Renal cortical epithelial cell (primary cell): ENCODE data around the gene SLC39A8. TPM values are rescaled to one million over a fixed set of nuclear protein-coding genes. Genes with fewer than 3 reads are reported as not detected.

Experiments used
- DNase-seq: peaks from one replicate; pipeline ENCODE4 v3.0.0-alpha.2; 2011; ENCODE audit warnings: low read depth
- total RNA-seq: library from RNA; depleted of rRNA; stranded (reverse); fragments of >200 nt; gene quantifications from 2 replicates; pipeline ENCODE4 v1.2.3, GENCODE V29; 2014

Gene SLC39A8
- total RNA-seq, 1 donor from 2014 or later = 23.7 TPM

DNA sequence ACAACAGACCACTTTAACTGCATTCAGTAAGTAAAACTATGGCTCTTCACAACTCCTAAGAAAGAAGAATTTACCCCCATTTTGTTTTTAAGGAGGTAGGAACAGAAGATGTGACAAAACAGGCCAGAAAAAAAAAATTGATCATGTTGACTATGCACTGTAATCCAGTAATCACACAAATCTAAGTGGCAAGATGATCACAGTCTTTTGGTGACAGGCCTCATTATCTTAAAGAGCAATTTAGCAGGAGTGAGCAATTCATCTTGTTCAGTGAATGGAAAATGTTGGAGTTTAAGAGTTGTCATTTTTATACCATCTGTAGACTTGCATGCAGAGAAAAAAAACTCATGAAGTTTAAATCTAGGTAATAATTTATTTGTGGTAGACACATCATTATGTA is 115.1 kb downstream of the SLC39A8 start:
- no peak for DNase-seq

DNA sequence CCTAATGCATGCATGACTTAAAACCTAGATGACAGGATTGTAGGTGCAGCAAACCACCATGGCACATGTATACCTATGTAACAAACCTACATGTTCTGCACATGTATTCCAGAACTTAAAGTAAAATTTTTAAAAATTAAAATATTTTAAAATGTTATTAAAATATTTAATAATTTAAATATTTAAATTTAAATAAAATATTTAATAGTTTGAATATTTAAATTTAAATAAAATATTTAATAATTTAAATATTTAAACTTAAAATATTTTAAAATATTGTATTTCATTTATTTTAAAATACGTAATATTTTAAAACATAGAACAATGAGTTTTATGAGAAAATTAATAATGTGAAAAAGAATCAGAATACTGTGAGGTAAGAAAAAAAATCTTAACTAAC is 117.9 kb downstream of the SLC39A8 start:
- no peak for DNase-seq

- DNase-seq = no peak
These were observed 121.8 kb downstream of the SLC39A8 start for GRCh38 chr4:102223461-102223860.

DNA sequence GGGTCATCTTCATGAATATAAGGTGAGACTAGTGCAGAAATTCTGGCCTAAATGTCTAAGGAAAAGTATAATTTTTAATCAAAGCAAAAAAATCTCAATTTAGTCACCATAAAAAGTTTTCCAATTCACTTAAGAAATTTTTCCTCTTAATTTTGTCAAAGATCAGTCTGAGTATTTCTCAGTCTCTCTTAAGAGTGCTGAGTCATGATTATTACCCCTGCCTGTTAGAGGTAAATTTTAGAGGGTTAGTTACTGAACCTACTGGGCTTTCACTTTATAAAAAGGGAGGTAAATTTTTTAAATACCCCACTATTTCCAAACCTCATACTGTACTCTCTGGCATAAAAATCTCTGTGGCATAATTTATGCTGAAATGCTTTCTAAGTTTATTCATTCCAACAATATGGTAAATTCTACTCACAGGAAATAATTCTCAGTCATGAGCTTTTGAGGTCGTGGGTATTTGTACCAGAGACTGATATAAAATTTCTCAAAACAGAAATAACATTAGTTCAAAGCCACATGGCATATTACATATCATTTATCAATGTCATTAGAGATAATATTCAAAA is 122.4 kb downstream of the SLC39A8 start:
- no peak for DNase-seq

GRCh38 chr4:102219129-102219528 is 126.2 kb downstream of the SLC39A8 start:
- DNase-seq = no peak

DNA sequence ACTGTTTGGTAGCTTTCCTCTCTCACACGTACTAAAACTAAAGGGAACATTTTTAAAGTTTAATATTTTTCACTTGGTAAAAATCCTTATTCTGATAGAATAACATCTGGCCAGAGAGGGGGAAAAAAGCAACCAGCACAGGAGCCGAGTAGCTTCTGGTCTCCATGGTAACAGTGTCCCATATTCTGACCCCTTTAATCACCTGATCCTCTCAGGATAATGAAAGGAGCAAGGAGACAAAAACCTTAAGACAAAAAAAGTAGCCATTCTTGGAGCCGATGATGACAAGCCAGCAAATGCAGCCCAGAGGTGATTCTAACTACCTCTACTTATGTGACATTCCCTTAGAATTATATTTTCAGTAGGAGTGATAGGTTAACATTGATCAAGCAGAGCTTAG is 126.6 kb downstream of the SLC39A8 start:
- DNase-seq = no peak

DNA sequence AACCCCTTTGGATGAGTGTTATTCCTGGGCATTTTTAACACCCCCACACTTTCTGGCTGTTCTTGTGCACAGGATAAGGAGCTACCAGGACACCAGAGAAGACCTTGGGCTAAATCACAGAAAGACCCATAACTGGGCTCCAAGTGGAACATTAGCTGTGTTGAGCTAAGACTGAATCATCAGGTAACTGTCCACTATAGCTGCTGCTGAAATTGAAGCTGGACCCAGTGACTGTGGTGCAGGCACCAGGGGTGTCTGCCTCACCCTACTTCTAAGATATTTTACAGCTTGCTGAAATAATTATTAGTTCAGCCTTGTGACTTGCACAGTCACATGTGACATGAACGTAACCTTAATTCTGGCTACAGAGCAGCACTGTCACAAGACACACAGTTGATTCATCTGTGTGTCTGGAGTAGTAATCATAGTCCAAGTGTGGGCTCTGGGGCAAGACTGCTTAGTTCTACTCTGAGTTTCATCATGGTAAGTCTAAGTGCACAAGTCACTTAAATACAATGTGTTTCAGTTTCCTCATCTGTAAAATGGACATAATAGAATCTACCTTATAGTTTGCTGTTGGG is 127.4 kb downstream of the SLC39A8 start:
- peak; percentile 33 for DNase-seq

DNA sequence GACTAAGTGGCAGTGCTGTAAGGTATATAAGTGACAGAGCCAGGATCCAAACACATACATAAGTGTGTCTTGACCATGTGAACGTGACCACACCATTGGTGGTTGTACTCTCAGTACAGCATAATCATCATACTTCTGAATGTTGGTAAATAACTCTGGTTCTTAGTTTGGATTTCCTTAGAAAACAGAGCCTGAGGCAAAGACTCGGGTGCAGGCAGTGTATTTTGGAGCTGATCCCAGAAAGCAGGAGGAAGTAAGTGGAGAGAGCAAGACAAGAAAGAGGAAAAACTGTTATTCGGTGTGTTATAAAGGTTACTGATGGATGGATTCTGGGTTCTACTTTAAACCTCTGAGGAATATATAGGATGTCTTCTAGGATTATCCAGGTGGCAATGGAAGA is 127.9 kb downstream of the SLC39A8 start:
- peak; percentile 83 for DNase-seq

- no peak for DNase-seq
These were observed 128.6 kb downstream of the SLC39A8 start for GRCh38 chr4:102216666-102217065.

DNA sequence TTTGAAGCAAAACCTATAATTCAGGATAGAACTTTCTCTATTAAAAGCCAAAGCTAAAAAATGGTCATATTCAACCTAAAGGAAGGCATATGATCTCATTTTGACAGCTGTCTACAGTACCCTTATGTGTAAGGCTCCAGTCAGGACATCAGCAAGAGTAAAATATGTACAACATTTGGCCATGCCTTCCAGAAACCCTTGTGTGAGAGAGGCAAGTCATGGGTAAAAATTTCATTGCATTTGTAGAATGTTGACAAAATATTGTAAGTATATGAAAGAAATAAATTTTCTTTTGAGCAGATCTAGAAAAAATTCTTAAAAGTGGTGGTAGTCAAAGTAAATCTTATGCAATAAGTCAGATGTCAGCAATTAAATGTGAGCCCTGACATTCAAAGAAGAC is 132.3 kb downstream of the SLC39A8 start:
- DNase-seq = no peak

Other genes starting within 250 kb of the SLC39A8 start
- gene NFKB1, start 155.9 kb upstream of the SLC39A8 start, total RNA-seq = 53.7 and 68.9 TPM in 2 replicates